Inflammatory macrophage treated with lipopolysaccharide for 4 hours (primary cell): ENCODE measurements around the gene RNF133.

Experiments used
- DNase-seq: peaks from one replicate; pipeline ENCODE4 v3.0.0-alpha.2; 2020

Gene RNF133

GRCh38 chr7:122699017-122699416 lies at the start of gene RNF133:
TSS of gene RNF133 (minus strand) at chr7:122699117. CDS start at chr7:122698918, 199 bp downstream.
- DNase-seq, result no peak

GRCh38 chr7:122748195-122748594 lies 49.3 kb upstream of the RNF133 start:
- no peak for DNase-seq

GRCh38 chr7:122746948-122747347 lies 48.0 kb upstream of the RNF133 start:
- DNase-seq, result no peak

- DNase-seq, result no peak
Observed at GRCh38 chr7:122743211-122743610, 44.3 kb upstream of the RNF133 start.

GRCh38 chr7:122738947-122739346 lies 40.0 kb upstream of the RNF133 start:
- no peak for DNase-seq

- DNase-seq, result no peak
Observed at GRCh38 chr7:122736183-122736582, 37.3 kb upstream of the RNF133 start.

- no peak for DNase-seq
Observed at GRCh38 chr7:122727759-122728158, 28.8 kb upstream of the RNF133 start.

- DNase-seq, result no peak
Observed at GRCh38 chr7:122727354-122727753, 28.4 kb upstream of the RNF133 start.

GRCh38 chr7:122726881-122727280 lies 28.0 kb upstream of the RNF133 start:
- DNase-seq, result no peak

GRCh38 chr7:122724366-122724765 lies 25.4 kb upstream of the RNF133 start:
- DNase-seq, result no peak

- no peak for DNase-seq
Observed at GRCh38 chr7:122719010-122719578, 20.2 kb upstream of the RNF133 start.

GRCh38 chr7:122717356-122718089 lies 18.6 kb upstream of the RNF133 start:
- DNase-seq, result no peak

GRCh38 chr7:122715183-122715582 lies 16.3 kb upstream of the RNF133 start:
- no peak for DNase-seq

GRCh38 chr7:122710916-122711315 lies 12.0 kb upstream of the RNF133 start:
- DNase-seq, result no peak

- DNase-seq, result no peak
Observed at GRCh38 chr7:122709930-122710646, 11.2 kb upstream of the RNF133 start.

- no peak for DNase-seq
Observed at GRCh38 chr7:122706836-122707235, 7.9 kb upstream of the RNF133 start.

- DNase-seq, result no peak
Observed at GRCh38 chr7:122702872-122703510, 4.1 kb upstream of the RNF133 start, which contains the start of gene RNF148. TSS of gene RNF148 (minus strand) at chr7:122702922. CDS start at chr7:122702750, 172 bp downstream.

- DNase-seq, result no peak
Observed at GRCh38 chr7:122695816-122696215, 3.1 kb downstream of the RNF133 start.

- no peak for DNase-seq
Observed at GRCh38 chr7:122694697-122695096, 4.2 kb downstream of the RNF133 start.

GRCh38 chr7:122692769-122693309 lies 6.1 kb downstream of the RNF133 start:
- DNase-seq, result no peak

GRCh38 chr7:122691569-122692235 lies 7.2 kb downstream of the RNF133 start:
- no peak for DNase-seq

- DNase-seq, result no peak
Observed at GRCh38 chr7:122689346-122690109, 9.4 kb downstream of the RNF133 start.
